Right lobe of liver (tissue), 4 donors: ENCODE results near the gene EPHA8.

Source experiments
- CTCF ChIP-seq, 4 donors: fragments of 200-600 bp in 3 of 4; fragments of 450-650 bp in 1 of 4; IDR thresholded peaks; one replicate each; pipeline versions ENCODE4 v1.5.1 to v1.8.0; 2016 to 2022; ENCODE audit warnings: antibody characterized with exemption in 4 of 4, mild to moderate bottlenecking in 2 of 4
- POLR2A ChIP-seq: fragments of 450-650 bp; IDR thresholded peaks from one replicate; pipeline ENCODE4 v1.6.1; 2017; ENCODE audit warnings: antibody characterized with exemption, mild to moderate bottlenecking
- donor health status: DM: no; HTN: no; CAD: no.
- donor health status: DM: no; HTN: no; CAD: no.
- donor health status: DM: no; HTN: yes; CAD: no.

- TF ChIP-seq CTCF (IDR thresholded peaks at IDR 0.05): no peak
- no peak for TF ChIP-seq POLR2A
Measured at GRCh38 chr1:22639286-22639685, 76.0 kb downstream of the EPHA8 start.
